GM19238 (cell line): ENCODE data around the gene KRIT1.
"Not testable (repeated sequence)": the region's sequence is repeated elsewhere in the genome, so short reads cannot be mapped to it uniquely, and the experiment has no call there.

Experiments used
- DNase-seq: peaks from one replicate; pipeline ENCODE4 v3.0.0; 2011; ENCODE audit warnings: low spot score; ENCODE audit not compliant: insufficient read length

KRIT1 gene

GRCh38 chr7:92245487-92246359, at the start of gene KRIT1, which contains the start of gene ANKIB1:
TSS of gene KRIT1 (minus strand) at chr7:92245914. CDS start at chr7:92242135, 3,779 bp downstream.
TSS of gene ANKIB1 (plus strand) at chr7:92245974. CDS start at chr7:92294979, 49,005 bp downstream.
- DNase-seq: peak; percentile 67

GRCh38 chr7:92295391-92295790, 49.7 kb upstream of the KRIT1 start:
- DNase-seq: no peak

- no peak for DNase-seq
Measured at GRCh38 chr7:92293896-92294590, 48.3 kb upstream of the KRIT1 start.

DNA sequence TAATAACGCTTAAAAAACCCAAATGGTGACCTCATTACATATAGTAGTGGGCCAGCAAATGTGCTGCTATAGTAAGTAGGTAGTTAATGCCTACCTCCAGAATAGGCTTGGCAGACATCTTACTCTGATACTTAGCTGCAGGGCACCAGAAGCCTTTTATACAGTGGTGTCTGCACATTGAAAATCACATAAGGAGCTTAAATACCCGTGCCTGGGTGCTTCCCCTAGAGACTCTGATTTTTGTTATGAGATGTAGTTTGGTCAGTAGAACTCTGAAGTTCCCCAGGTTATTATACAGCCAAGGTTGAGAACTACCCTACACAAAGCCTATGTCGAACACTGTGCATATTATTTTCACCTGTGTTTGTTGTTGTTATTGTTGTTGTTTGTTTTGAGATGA, 47.3 kb upstream of the KRIT1 start:
- DNase-seq: no peak

GRCh38 chr7:92289321-92289720, 43.6 kb upstream of the KRIT1 start:
- no peak for DNase-seq

- DNase-seq: no peak
Measured at GRCh38 chr7:92282930-92283329, 37.2 kb upstream of the KRIT1 start.

GRCh38 chr7:92282221-92282814, 36.6 kb upstream of the KRIT1 start:
- DNase-seq: no peak

DNA sequence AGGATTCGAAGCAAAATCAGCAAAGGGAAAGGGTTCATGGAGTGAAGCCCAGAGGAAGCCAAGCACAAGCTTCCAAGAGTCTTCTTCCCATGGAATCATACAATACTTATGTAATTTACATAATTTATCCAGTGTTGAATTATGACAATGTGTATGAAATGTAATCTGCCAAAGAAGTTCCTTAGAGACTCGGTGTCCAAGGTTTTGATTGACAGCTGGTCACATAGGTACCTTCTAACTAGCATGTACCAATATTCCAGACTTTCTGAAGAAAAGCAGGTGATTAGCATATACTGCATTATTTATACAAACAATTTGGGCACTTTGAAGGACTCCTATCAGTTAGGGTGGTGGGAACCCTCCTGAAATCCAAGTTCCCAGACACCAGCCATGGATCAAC, 35.3 kb upstream of the KRIT1 start:
- no peak for DNase-seq

- no peak for DNase-seq
Measured at GRCh38 chr7:92279396-92280031, 33.8 kb upstream of the KRIT1 start.

GRCh38 chr7:92276460-92276864, 30.7 kb upstream of the KRIT1 start:
- DNase-seq: no peak

DNA sequence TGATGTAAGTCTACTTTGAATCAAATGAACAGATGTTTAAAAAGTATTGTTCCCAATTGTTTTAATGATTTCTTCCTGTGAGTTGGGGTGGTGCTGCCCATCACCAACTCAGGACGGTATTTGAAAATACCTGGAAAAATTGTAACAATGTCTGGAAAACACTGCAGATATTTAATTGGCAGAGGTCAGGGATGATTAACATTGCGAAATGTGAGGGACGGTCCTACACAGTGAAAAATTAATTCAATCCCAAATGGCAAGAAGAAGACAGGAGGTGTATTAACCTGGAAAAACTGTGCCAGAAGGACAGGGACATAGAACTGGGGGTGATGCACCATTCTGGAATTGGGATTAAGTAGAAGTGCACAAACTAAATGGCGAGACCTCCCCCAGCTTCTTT, 29.6 kb upstream of the KRIT1 start:
- no peak for DNase-seq

DNA sequence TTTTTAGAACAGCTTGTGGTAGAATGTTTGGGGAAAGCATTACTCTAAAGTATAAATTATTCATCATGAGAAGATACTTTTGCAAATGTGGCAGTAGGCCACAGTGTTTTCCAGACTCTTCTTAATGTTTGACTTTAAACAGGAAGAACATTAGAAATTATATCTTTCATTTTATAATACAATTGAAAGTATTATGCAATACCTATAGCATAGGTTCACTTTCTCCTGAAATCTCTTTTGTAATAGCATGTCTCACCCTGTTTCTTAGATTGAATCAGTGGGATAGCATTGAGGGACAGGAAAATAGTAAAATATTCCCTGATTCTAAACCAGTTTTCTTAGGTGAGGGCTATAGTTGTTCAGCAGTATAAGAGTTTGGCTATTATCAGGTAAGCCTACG, 23.2 kb upstream of the KRIT1 start:
- no peak for DNase-seq

GRCh38 chr7:92266415-92267241, 20.9 kb upstream of the KRIT1 start:
- no peak for DNase-seq

DNA sequence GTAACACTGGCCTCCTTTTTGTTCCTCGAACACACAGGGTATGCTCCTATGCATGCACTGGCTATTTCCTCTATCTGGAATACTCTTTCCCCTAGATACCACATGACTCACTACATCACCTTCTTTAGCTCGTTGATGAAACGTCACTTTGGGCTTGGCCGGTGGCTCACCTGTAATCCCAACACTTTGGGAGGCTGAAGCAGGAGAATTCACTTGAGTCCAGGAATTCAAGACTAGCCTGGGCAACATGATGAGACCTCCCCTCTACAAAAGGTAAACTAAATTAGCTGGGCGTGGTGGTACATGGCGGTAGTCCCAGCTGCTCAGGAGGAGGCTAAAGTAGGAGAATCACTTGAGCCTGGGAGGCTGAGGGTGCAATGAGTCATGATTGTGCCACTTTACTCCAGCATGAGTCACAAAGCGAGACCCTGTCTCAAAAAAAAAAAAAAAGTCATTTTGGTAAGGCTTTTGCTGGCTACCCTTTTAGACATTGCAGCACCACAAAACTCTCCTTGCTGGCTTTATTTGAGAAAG, 14.6 kb upstream of the KRIT1 start:
- DNase-seq: no peak

GRCh38 chr7:92259610-92260247, 14.0 kb upstream of the KRIT1 start:
- no peak for DNase-seq

- no peak for DNase-seq
Measured at GRCh38 chr7:92259062-92259461, 13.3 kb upstream of the KRIT1 start.

DNA sequence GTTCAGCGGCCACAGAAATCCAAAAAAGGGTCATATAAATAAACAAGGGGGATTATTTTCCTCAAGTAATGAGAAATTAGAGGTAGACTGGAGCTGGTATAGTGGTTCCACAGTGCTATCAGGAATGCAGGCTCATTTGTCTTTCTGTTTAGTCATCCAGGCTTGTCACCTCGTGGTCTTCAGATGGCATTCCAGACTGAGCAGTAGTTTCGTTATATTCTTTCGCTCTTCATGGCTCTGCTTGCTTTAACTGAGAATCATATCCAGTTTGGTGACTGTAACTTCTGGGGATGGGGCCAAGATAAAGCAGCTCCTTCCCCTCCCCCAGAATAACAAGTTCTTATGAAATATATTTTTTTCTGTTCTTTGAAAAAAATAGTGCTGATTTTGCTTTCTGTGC, 9.6 kb upstream of the KRIT1 start:
- no peak for DNase-seq

DNA sequence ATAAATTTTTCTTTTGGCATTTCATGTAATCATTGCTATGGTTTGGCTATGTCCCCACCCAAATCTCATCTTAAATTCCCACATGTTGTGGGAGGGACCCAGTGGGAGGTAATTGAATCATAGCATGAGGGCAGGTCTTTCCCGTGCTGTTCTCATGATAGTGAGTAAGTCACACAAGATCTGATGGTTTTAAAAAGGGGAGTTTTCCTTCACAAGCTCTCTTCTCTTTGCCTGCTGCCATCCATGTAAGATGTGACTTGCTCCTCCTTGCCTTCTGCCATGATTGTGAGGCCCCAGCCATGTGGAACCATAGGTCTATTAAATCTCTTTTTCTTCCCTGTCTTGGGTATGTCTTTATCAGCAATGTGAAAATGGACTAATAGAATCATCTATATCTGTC, 9.1 kb upstream of the KRIT1 start:
- not testable (repeated sequence) for DNase-seq

- DNase-seq: no peak
Measured at GRCh38 chr7:92253251-92253650, 7.5 kb upstream of the KRIT1 start.

GRCh38 chr7:92251181-92251580, 5.5 kb upstream of the KRIT1 start:
- no peak for DNase-seq
